NT2/D1 (cell line): Measurements from ENCODE around the gene MPZL1.

Experiments
- SUZ12 ChIP-seq: IDR thresholded peaks from 2 replicates; pipeline ENCODE4 v1.6.1; 2011; ENCODE audit not compliant: insufficient read length, insufficient read depth; ENCODE audit errors: extremely low read depth
- YY1 ChIP-seq: IDR thresholded peaks from 2 replicates; pipeline ENCODE4 v1.6.1; 2011; ENCODE audit not compliant: insufficient read length, insufficient read depth
- ZNF274 ChIP-seq: IDR thresholded peaks from 2 replicates; pipeline ENCODE4 v1.6.1; 2011; ENCODE audit warnings: mild to moderate bottlenecking, low read depth, low read length

GRCh38 chr1:167757433-167758309, 35.9 kb downstream of the MPZL1 start:
- no peak for TF ChIP-seq ZNF274
- TF ChIP-seq SUZ12: no peak
- TF ChIP-seq YY1: no peak
